ENCODE results near the gene DOCK4. TPM values are rescaled to one million over a fixed set of nuclear protein-coding genes. Genes with fewer than 3 reads are reported as not detected.

Gene DOCK4
- total RNA-seq, 1 experiment from 2014 or later = 4.9 TPM

DNA sequence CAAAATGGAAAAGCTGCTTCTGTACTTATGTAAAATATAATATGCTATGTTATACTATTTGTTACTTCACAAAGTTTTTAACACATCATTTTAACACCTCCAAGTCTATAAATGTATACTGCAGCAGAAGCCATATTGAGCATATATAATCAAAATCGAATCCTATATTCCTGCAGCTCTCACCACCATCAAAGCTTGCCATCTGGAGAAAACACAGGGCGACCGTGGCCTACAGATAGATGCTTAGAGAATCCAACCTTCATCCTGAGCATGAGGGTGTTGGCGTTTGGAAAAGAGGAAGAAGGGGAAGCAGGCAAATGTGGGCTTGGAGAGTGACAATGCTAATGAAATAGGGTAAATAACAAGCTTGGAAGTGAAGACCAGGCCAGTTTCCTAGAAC is 385.2 kb downstream of the DOCK4 start:
- no peak overlapping the region for H2BK5ac ChIP-seq (ENCODE audit: insufficient read length, low read length)
- no peaks in the 10 kb centered on the region for H3K9me3 ChIP-seq (ENCODE audit: control insufficient read depth, low read depth, low read length)
- no peak overlapping the region for H2AK5ac ChIP-seq (ENCODE audit: insufficient read length, low read length)
- no peaks in the 10 kb centered on the region for H3K4me1 ChIP-seq (ENCODE audit: insufficient read depth, low read length)
- H4K5ac ChIP-seq (ENCODE audit: insufficient read length, low read depth, low read length) = no peak overlapping the region
- H3K9me3 Mint-ChIP-seq = no peaks in the 10 kb centered on the region
- H2BK12ac ChIP-seq (ENCODE audit: insufficient read length, low read depth, low read length) = no peak overlapping the region
- H3K27ac ChIP-seq (ENCODE audit: insufficient read length, low read depth, low read length) = no peak overlapping the region
- no peak overlapping the region for H2BK15ac ChIP-seq (ENCODE audit: low read depth, low read length)
- no peak overlapping the region for H3K56ac ChIP-seq (ENCODE audit: insufficient read length, low read depth, low read length)
- no peaks in the 10 kb centered on the region; the same call in 1 of the 2 replicates for H3K27me3 ChIP-seq (ENCODE audit: insufficient read depth, low read length)
- H4K91ac ChIP-seq (ENCODE audit: insufficient read length, low read depth, low read length) = no peak overlapping the region
- H3K23me2 ChIP-seq (ENCODE audit: insufficient read length, low read depth, low read length, poor library complexity, severe bottlenecking) = no peaks in the 10 kb centered on the region
- H3K9ac ChIP-seq (ENCODE audit: extremely low read depth, insufficient read length, low read length) = no peak overlapping the region
- no peak overlapping the region for H2AFZ ChIP-seq (ENCODE audit: low read length)
- no peak overlapping the region for H3T11ph ChIP-seq (ENCODE audit: low read length)
- H3K14ac ChIP-seq (ENCODE audit: insufficient read depth, low read length) = no peak overlapping the region
- no peak overlapping the region for H3K23ac ChIP-seq (ENCODE audit: insufficient read length, low read depth, low read length)
- H3K79me2 ChIP-seq (ENCODE audit: insufficient read depth, low read length) = no peaks in the 10 kb centered on the region
- H3K4me3 Mint-ChIP-seq = no peak overlapping the region
- H2BK120ac ChIP-seq (ENCODE audit: low read depth, low read length, poor library complexity, severe bottlenecking) = no peak overlapping the region
- H3K27me3 Mint-ChIP-seq (ENCODE audit: low read depth) = no peaks in the 10 kb centered on the region
- WGBS (ENCODE audit: extremely low coverage, insufficient read length, low lambda C conversion rate) = no CpG with 5 or more reads among the region's 4 CpGs
- no peak for DNase-seq
- no peak overlapping the region for H3K4ac ChIP-seq (ENCODE audit: low read depth, low read length)
- no peaks in the 10 kb centered on the region for H3K79me1 ChIP-seq (ENCODE audit: insufficient read depth, low read depth, low read length, poor library complexity, severe bottlenecking)
- no peak overlapping the region for H2BK20ac ChIP-seq (ENCODE audit: low read depth, low read length, poor library complexity, severe bottlenecking)
- no peaks in the 10 kb centered on the region for H3K4me1 Mint-ChIP-seq
- no peak overlapping the region for H4K8ac ChIP-seq (replicated peaks; ENCODE audit: insufficient read length, low read depth, low read length)
- TF ChIP-seq, protein P1, sequence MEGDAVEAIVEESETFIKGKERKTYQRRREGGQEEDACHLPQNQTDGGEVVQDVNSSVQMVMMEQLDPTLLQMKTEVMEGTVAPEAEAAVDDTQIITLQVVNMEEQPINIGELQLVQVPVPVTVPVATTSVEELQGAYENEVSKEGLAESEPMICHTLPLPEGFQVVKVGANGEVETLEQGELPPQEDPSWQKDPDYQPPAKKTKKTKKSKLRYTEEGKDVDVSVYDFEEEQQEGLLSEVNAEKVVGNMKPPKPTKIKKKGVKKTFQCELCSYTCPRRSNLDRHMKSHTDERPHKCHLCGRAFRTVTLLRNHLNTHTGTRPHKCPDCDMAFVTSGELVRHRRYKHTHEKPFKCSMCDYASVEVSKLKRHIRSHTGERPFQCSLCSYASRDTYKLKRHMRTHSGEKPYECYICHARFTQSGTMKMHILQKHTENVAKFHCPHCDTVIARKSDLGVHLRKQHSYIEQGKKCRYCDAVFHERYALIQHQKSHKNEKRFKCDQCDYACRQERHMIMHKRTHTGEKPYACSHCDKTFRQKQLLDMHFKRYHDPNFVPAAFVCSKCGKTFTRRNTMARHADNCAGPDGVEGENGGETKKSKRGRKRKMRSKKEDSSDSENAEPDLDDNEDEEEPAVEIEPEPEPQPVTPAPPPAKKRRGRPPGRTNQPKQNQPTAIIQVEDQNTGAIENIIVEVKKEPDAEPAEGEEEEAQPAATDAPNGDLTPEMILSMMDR (conservative IDR thresholded peaks at IDR 0.05) = no peak
- peaks cover 0 to 4% (median 0%) of the 10 kb centered on the region in 3 experiments; a peak in 1 of 7 replicates for H3K36me3 Mint-ChIP-seq (ENCODE audit: insufficient read depth in 1 of 3, low read depth in 3 of 3)
- H3K27ac Mint-ChIP-seq = peak overlapping the region in 1 of 3 experiments; percentile 10; a peak in 1 of 7 replicates
- H4K20me1 ChIP-seq (ENCODE audit: control insufficient read depth, insufficient read depth, insufficient read length) = no peaks in the 10 kb centered on the region
- no peak overlapping the region for H3K4me2 ChIP-seq (ENCODE audit: insufficient read depth, insufficient read length, low read length)
- H3K18ac ChIP-seq (ENCODE audit: insufficient read length, low read depth, low read length) = no peak overlapping the region
